Stimulated activated CD4-positive, alpha-beta T cell treated with anti-CD3 and anti-CD28 coated beads, Interleukin-1b, Interleukin-23, amount 100 ng/mL, for 24 hours (primary cell): ENCODE data around the gene SCD5.

Experiments used
- DNase-seq, 4 experiments: peaks; one replicate each; pipeline ENCODE4 v3.0.0-alpha.2; 2020; ENCODE audit warnings: low read depth in 4 of 4, low spot score in 1 of 4

The SCD5 gene

GRCh38 chr4:82737354-82737753 lies 61.2 kb downstream of the SCD5 start:
- no peak for DNase-seq

GRCh38 chr4:82733636-82734035 lies 65.0 kb downstream of the SCD5 start:
- DNase-seq = no peak

- DNase-seq = no peak
Measured at GRCh38 chr4:82728301-82728700, 70.3 kb downstream of the SCD5 start.

- DNase-seq = no peak
Measured at GRCh38 chr4:82726596-82726995, 72.0 kb downstream of the SCD5 start.

GRCh38 chr4:82721819-82722423 lies 76.7 kb downstream of the SCD5 start:
- DNase-seq = peak in 1 of 4 experiments; percentile 4

- no peak for DNase-seq
Measured at GRCh38 chr4:82718162-82718940, 80.2 kb downstream of the SCD5 start.

GRCh38 chr4:82715731-82716617 lies 82.6 kb downstream of the SCD5 start:
- no peak for DNase-seq

GRCh38 chr4:82713856-82714255 lies 84.7 kb downstream of the SCD5 start:
- DNase-seq = no peak

- no peak for DNase-seq
Measured at GRCh38 chr4:82712561-82712960, 86.0 kb downstream of the SCD5 start.

GRCh38 chr4:82711158-82711785 lies 87.3 kb downstream of the SCD5 start:
- no peak for DNase-seq

GRCh38 chr4:82710197-82710929 lies 88.2 kb downstream of the SCD5 start:
- DNase-seq = no peak

GRCh38 chr4:82708982-82709381 lies 89.6 kb downstream of the SCD5 start:
- DNase-seq = no peak

GRCh38 chr4:82706349-82707000 lies 92.1 kb downstream of the SCD5 start:
- DNase-seq = no peak

GRCh38 chr4:82705928-82706300 lies 92.7 kb downstream of the SCD5 start:
- DNase-seq = no peak

- DNase-seq = no peak
Measured at GRCh38 chr4:82705169-82705927, 93.2 kb downstream of the SCD5 start.

GRCh38 chr4:82704156-82704555 lies 94.4 kb downstream of the SCD5 start:
- no peak for DNase-seq

GRCh38 chr4:82698412-82698811 lies 100.2 kb downstream of the SCD5 start:
- DNase-seq = no peak

- DNase-seq = no peak
Measured at GRCh38 chr4:82697561-82697960, 101.0 kb downstream of the SCD5 start.

GRCh38 chr4:82696117-82696860 lies 102.3 kb downstream of the SCD5 start:
- no peak for DNase-seq
